Prostate gland (tissue), 2 donors: ENCODE measurements around the gene SERPINB11. TPM values are rescaled to one million over a fixed set of nuclear protein-coding genes. Genes with fewer than 3 reads are reported as not detected.
A peak's percentile ranks its signal among the peaks of the same experiment; 100 is the strongest.

Source experiments
- DNase-seq: peaks from one replicate; pipeline ENCODE4 v3.0.0-alpha.2; 2019; ENCODE audit warnings: low spot score
- H3K27ac ChIP-seq, 2 donors: fragments of 200-600 bp; sonication (generic); 2 replicates each; pipeline ENCODE4 v1.5.1; 2017 to 2019
- H3K27me3 ChIP-seq: fragments of 200-600 bp; sonication (generic); replicated peaks from 2 replicates; pipeline ENCODE4 v1.5.1; 2019; ENCODE audit not compliant: insufficient read depth
- H3K36me3 ChIP-seq, 2 donors: fragments of 200-600 bp; sonication (generic); 1 replicate in 1 of 2; 2 replicates in 1 of 2; pipeline versions ENCODE4 v1.5.1 to v1.8.1; 2017 to 2019
- H3K4me1 ChIP-seq: fragments of 200-600 bp; sonication (generic); replicated peaks from 2 replicates; pipeline ENCODE4 v1.5.1; 2019
- H3K4me3 ChIP-seq, 2 donors: fragments of 200-600 bp; sonication (generic); 2 replicates each; pipeline ENCODE4 v1.5.1; 2017 to 2019
- H3K9me3 ChIP-seq: fragments of 200-600 bp; sonication (generic); 2 replicates; pipeline ENCODE4 v1.5.1; 2017
- POLR2A ChIP-seq: fragments of 450-650 bp; IDR thresholded peaks from one replicate; pipeline ENCODE4 v1.6.1; 2016; ENCODE audit warnings: antibody characterized with exemption, mild to moderate bottlenecking
- POLR2AphosphoS5 ChIP-seq: sonication (generic); formaldehyde crosslinking; IDR thresholded peaks from one replicate; pipeline ENCODE4 v1.6.1; 2017; ENCODE audit warnings: antibody characterized with exemption
- WGBS: methylation state at CpG from one replicate; pipeline ENCODE4 v1.1.5; 2018; 5-methylcytosine and 5-hydroxymethylcytosine counted together
- intact Hi-C: fragments of 100-400 bp; cut with DNase I; formaldehyde crosslinking; loops from one replicate; pipeline ENCODE4 v1.14.2; 2022
- total RNA-seq, 2 donors: library from RNA; depleted of rRNA; stranded (reverse); fragments of >200 nt; gene quantifications; one replicate each; pipeline ENCODE4 v1.1.0, GENCODE V29; 2016
- TF ChIP-seq, protein P1 (sequence below), 4 experiments: fragments of 200-600 bp in 2 of 4; fragments of 450-650 bp in 2 of 4; sonication (generic) in 2 of 4; IDR thresholded peaks; 1 replicate in 3 of 4; 2 replicates in 1 of 4; pipeline ENCODE4 v1.5.1; 2016 to 2019; ENCODE audit warnings: antibody characterized with exemption in 4 of 4, mild to moderate bottlenecking in 2 of 4, moderate library complexity in 2 of 4

SERPINB11 gene
- total RNA-seq, 2 donors from 2014 or later, result 10.3 to 37.8 TPM

GRCh38 chr18:63677500-63678225, 25.1 kb upstream of the SERPINB11 start:
- Histone ChIP-seq H3K27ac (no peak overlapping the region), H3K9me3 (no peaks in the 10 kb centered on the region), H3K4me1 (no peaks in the 10 kb centered on the region), H3K36me3 (no peaks in the 10 kb centered on the region), H3K4me3 (no peak overlapping the region), H3K27me3 (no peaks in the 10 kb centered on the region)
- TF ChIP-seq POLR2A, result no peak
- TF ChIP-seq, protein P1, sequence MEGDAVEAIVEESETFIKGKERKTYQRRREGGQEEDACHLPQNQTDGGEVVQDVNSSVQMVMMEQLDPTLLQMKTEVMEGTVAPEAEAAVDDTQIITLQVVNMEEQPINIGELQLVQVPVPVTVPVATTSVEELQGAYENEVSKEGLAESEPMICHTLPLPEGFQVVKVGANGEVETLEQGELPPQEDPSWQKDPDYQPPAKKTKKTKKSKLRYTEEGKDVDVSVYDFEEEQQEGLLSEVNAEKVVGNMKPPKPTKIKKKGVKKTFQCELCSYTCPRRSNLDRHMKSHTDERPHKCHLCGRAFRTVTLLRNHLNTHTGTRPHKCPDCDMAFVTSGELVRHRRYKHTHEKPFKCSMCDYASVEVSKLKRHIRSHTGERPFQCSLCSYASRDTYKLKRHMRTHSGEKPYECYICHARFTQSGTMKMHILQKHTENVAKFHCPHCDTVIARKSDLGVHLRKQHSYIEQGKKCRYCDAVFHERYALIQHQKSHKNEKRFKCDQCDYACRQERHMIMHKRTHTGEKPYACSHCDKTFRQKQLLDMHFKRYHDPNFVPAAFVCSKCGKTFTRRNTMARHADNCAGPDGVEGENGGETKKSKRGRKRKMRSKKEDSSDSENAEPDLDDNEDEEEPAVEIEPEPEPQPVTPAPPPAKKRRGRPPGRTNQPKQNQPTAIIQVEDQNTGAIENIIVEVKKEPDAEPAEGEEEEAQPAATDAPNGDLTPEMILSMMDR (IDR thresholded peaks at IDR 0.05), result no peak
- TF ChIP-seq POLR2AphosphoS5, result no peak
- 76% methylated on average over 5 of the region's 5 CpGs for WGBS
- no peak for DNase-seq
- intact Hi-C loops, result no loop called here

GRCh38 chr18:63679820-63680606, 22.7 kb upstream of the SERPINB11 start:
- no peaks in the 10 kb centered on the region for H3K36me3 ChIP-seq
- TF ChIP-seq POLR2AphosphoS5, result no peak
- no peak for TF ChIP-seq POLR2A
- TF ChIP-seq, protein P1 (IDR thresholded peaks at IDR 0.05), result no peak
- H3K27ac ChIP-seq, result no peak overlapping the region
- 65% methylated on average over 5 of the region's 5 CpGs for WGBS
- H3K9me3 ChIP-seq, result no peaks in the 10 kb centered on the region
- no peaks in the 10 kb centered on the region for H3K4me1 ChIP-seq
- no peaks in the 10 kb centered on the region for H3K27me3 ChIP-seq
- no peak for DNase-seq
- intact Hi-C loops, result no loop called here
- H3K4me3 ChIP-seq, result no peak overlapping the region

DNA sequence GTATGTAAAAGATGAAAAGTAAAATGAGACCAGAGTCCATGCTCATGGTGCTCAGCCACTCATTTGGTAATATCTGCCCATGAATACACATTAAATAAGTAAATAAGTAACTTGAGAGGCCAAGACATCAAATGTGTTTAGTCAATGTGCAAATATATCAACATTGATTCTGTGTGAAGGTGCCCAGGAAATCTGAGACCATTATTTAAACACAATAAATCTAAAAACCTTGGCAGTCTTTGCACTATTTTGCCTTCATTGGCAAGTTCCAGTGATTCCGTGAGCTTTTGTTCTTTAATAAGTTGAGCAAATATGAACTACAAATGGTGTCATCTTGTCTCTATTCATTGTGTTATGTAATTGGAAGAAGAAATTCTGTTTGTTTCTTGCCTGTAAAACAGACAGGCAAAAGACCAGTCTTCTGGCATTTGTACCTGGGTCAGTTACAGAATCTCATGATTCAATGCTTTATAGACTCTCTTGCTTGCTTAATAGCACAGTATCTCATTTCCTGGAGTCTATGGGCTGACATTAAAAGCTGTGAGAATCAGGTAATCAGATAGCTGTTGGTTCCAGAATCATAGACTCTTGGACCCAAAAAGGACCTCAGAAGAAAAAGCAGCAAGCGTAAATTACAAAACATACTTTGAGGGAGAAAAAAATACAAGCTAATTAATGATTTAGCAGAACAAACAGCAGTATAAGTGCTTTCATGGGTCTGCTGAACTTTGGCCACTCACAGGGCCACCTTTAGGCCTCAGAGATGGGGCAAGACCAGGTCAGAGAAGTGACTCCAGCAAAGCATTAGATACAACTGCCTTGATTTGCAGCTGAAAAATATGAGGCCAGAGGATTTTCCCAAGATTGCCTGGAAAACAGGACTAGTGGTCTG, 21.1 kb upstream of the SERPINB11 start:
- DNase-seq, result peak; percentile 53
- peak overlapping the region; percentile 28 to 46 for H3K27ac ChIP-seq
- no peaks in the 10 kb centered on the region for H3K27me3 ChIP-seq
- no peak overlapping the region for H3K4me3 ChIP-seq
- TF ChIP-seq, protein P1 (IDR thresholded peaks at IDR 0.05), result no peak
- TF ChIP-seq POLR2AphosphoS5, result peak; percentile 88
- H3K9me3 ChIP-seq, result no peaks in the 10 kb centered on the region
- intact Hi-C loops, result no loop called here
- H3K36me3 ChIP-seq, result no peaks in the 10 kb centered on the region
- WGBS, result 25% methylated on average over 2 of the region's 2 CpGs
- H3K4me1 ChIP-seq, result no peaks in the 10 kb centered on the region

- Histone ChIP-seq H3K4me1 (no peaks in the 10 kb centered on the region), H3K4me3 (no peak overlapping the region), H3K9me3 (no peaks in the 10 kb centered on the region), H3K36me3 (no peaks in the 10 kb centered on the region), H3K27me3 (no peaks in the 10 kb centered on the region), H3K27ac (peak overlapping the region; percentile 38 to 52)
- DNase-seq, result peak; percentile 65
- no peak for TF ChIP-seq POLR2A
- peak; percentile 84 for TF ChIP-seq POLR2AphosphoS5
- intact Hi-C loops, result no loop called here
- WGBS, result 28% methylated on average over 2 of the region's 2 CpGs
Measured at GRCh38 chr18:63683152-63683551, 19.6 kb upstream of the SERPINB11 start.

GRCh38 chr18:63683890-63684289, 18.9 kb upstream of the SERPINB11 start:
- H3K27me3 ChIP-seq, result no peaks in the 10 kb centered on the region
- intact Hi-C loops, result no loop called here
- H3K36me3 ChIP-seq, result no peaks in the 10 kb centered on the region
- no peaks in the 10 kb centered on the region for H3K4me1 ChIP-seq
- H3K27ac ChIP-seq, result no peak overlapping the region
- no peak for TF ChIP-seq POLR2AphosphoS5
- TF ChIP-seq, protein P1 (IDR thresholded peaks at IDR 0.05), result no peak
- no peak for TF ChIP-seq POLR2A
- H3K9me3 ChIP-seq, result no peaks in the 10 kb centered on the region
- H3K4me3 ChIP-seq, result no peak overlapping the region
- whole genome bisulfite sequencing, result 82% methylated on average over 5 of the region's 5 CpGs
- DNase-seq, result no peak
